Ishikawa (cell line): ENCODE measurements around the gene BMP3.

ENCODE experiments used
- CEBPB ChIP-seq: IDR thresholded peaks from 2 replicates; pipeline ENCODE4 v1.6.1; 2012
- TAF1 ChIP-seq: IDR thresholded peaks from 2 replicates; pipeline ENCODE4 v1.6.1; 2012; ENCODE audit warnings: low read depth, mild to moderate bottlenecking

DNA sequence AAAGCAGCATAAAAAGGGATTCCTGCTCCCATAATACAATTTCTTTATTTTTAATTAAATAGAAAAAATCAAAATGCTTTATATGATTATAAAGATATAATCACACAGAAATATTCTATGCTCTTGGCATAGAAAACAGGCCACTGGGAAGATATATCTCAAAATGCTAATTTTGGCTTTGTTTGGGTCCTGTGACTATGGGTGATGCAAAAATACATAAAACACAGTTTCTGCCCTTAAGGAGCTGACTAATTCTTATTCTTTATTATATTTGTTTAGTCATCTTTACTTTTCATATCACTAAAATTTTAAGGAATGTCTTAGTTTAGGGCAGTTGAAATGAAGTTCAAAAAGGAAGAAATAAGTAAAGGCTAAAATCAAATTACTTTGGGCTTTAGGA, 7.0 kb upstream of the BMP3 start:
- TF ChIP-seq TAF1 (no peak), CEBPB (no peak)
